Parathyroid adenoma (tissue), 2 donors: ENCODE measurements around the gene S1PR3.

Experiments
- H2AFZ ChIP-seq: fragments of 300-600 bp; sonication (generic); one replicate; pipeline ENCODE4 v1.7.0; 2017; ENCODE audit warnings: antibody characterized with exemption, mild to moderate bottlenecking
- H3K27ac ChIP-seq: fragments of 300-600 bp; sonication (generic); one replicate; pipeline ENCODE4 v1.7.0; 2017
- H3K27me3 ChIP-seq: fragments of 300-600 bp; sonication (generic); one replicate; pipeline ENCODE4 v1.7.0; 2017; ENCODE audit warnings: low read length; ENCODE audit not compliant: control insufficient read depth, insufficient read depth
- H3K36me3 ChIP-seq: fragments of 300-600 bp; sonication (generic); one replicate; pipeline ENCODE4 v1.7.0; 2017; ENCODE audit warnings: low read length; ENCODE audit not compliant: control insufficient read depth, insufficient read depth
- H3K4me1 ChIP-seq: fragments of 300-600 bp; sonication (generic); one replicate; pipeline ENCODE4 v1.7.0; 2017; ENCODE audit warnings: control low read depth
- H3K4me2 ChIP-seq: fragments of 300-600 bp; sonication (generic); one replicate; pipeline ENCODE4 v1.7.0; 2017; ENCODE audit warnings: low read length
- H3K4me3 ChIP-seq: fragments of 300-600 bp; sonication (generic); one replicate; pipeline ENCODE4 v1.7.0; 2017; ENCODE audit warnings: low read depth, low read length
- H3K79me2 ChIP-seq: fragments of 300-600 bp; sonication (generic); one replicate; pipeline ENCODE4 v1.7.0; 2017; ENCODE audit warnings: control low read depth
- H3K9ac ChIP-seq: fragments of 300-600 bp; sonication (generic); one replicate; pipeline ENCODE4 v1.7.0; 2017; ENCODE audit warnings: mild to moderate bottlenecking
- H3K9me3 ChIP-seq: fragments of 300-600 bp; sonication (generic); one replicate; pipeline ENCODE4 v1.7.0; 2017; ENCODE audit warnings: low read length; ENCODE audit not compliant: control insufficient read depth
- CTCF ChIP-seq: fragments of 300-600 bp; sonication (generic); IDR thresholded peaks from one replicate; pipeline ENCODE4 v1.7.0; 2017; ENCODE audit warnings: antibody characterized with exemption, mild to moderate bottlenecking
- donor health status: primary hyperparathyroidism.

S1PR3 gene

GRCh38 chr9:88976890-88977257, 14.4 kb upstream of the S1PR3 start:
- Histone ChIP-seq H3K36me3 (no peaks in the 10 kb centered on the region), H3K79me2 (no peaks in the 10 kb centered on the region), H2AFZ (no peak overlapping the region), H3K4me2 (no peak overlapping the region), H3K4me1 (no peaks in the 10 kb centered on the region), H3K9me3 (no peaks in the 10 kb centered on the region), H3K27ac (no peak overlapping the region), H3K27me3 (no peaks in the 10 kb centered on the region), H3K4me3 (no peak overlapping the region), H3K9ac (no peak overlapping the region)
- TF ChIP-seq CTCF = no peak

GRCh38 chr9:88978034-88978433, 13.2 kb upstream of the S1PR3 start:
- H2AFZ ChIP-seq = no peak overlapping the region
- TF ChIP-seq CTCF = no peak
- no peak overlapping the region for H3K4me3 ChIP-seq
- H3K4me2 ChIP-seq = no peak overlapping the region
- no peaks in the 10 kb centered on the region for H3K36me3 ChIP-seq
- no peak overlapping the region for H3K27ac ChIP-seq
- H3K9me3 ChIP-seq = no peaks in the 10 kb centered on the region
- H3K79me2 ChIP-seq = no peaks in the 10 kb centered on the region
- no peaks in the 10 kb centered on the region for H3K27me3 ChIP-seq
- H3K9ac ChIP-seq = no peak overlapping the region
- H3K4me1 ChIP-seq = no peaks in the 10 kb centered on the region

GRCh38 chr9:88979021-88979420, 12.2 kb upstream of the S1PR3 start:
- Histone ChIP-seq H3K9me3 (no peaks in the 10 kb centered on the region), H3K9ac (no peak overlapping the region), H3K27me3 (no peaks in the 10 kb centered on the region), H3K27ac (no peak overlapping the region), H3K36me3 (no peaks in the 10 kb centered on the region), H3K4me2 (no peak overlapping the region), H3K4me1 (no peaks in the 10 kb centered on the region), H3K79me2 (no peaks in the 10 kb centered on the region), H3K4me3 (no peak overlapping the region), H2AFZ (no peak overlapping the region)
- TF ChIP-seq CTCF = no peak

GRCh38 chr9:88979791-88980190, 11.5 kb upstream of the S1PR3 start:
- TF ChIP-seq CTCF = no peak
- no peak overlapping the region for H3K4me2 ChIP-seq
- no peak overlapping the region for H3K9ac ChIP-seq
- H3K4me1 ChIP-seq = no peaks in the 10 kb centered on the region
- H3K27me3 ChIP-seq = no peaks in the 10 kb centered on the region
- no peaks in the 10 kb centered on the region for H3K9me3 ChIP-seq
- no peak overlapping the region for H2AFZ ChIP-seq
- H3K4me3 ChIP-seq = no peak overlapping the region
- no peaks in the 10 kb centered on the region for H3K36me3 ChIP-seq
- no peaks in the 10 kb centered on the region for H3K79me2 ChIP-seq
- H3K27ac ChIP-seq = no peak overlapping the region

GRCh38 chr9:88980740-88981203, 10.5 kb upstream of the S1PR3 start:
- H3K4me2 ChIP-seq = no peak overlapping the region
- H3K27me3 ChIP-seq = no peaks in the 10 kb centered on the region
- no peak overlapping the region for H3K4me3 ChIP-seq
- H3K79me2 ChIP-seq = no peaks in the 10 kb centered on the region
- H3K36me3 ChIP-seq = no peaks in the 10 kb centered on the region
- H2AFZ ChIP-seq = no peak overlapping the region
- H3K9ac ChIP-seq = no peak overlapping the region
- TF ChIP-seq CTCF = no peak
- no peak overlapping the region for H3K27ac ChIP-seq
- no peaks in the 10 kb centered on the region for H3K9me3 ChIP-seq
- H3K4me1 ChIP-seq = no peaks in the 10 kb centered on the region
